DMS79 treated with DMSO at 0.1 percent for 48 hours (cell line): ENCODE results near the gene PDE6B.
"Not testable (repeated sequence)": the region's sequence is repeated elsewhere in the genome, so short reads cannot be mapped to it uniquely, and the experiment has no call there.

ENCODE experiments used
- DNase-seq: peaks from one replicate; lab custom pipeline; 2025; lab: John Stamatoyannopoulos, UW

PDE6B gene

GRCh38 chr4:635851-636627 is 10.7 kb downstream of the PDE6B start:
- DNase-seq: no peak

GRCh38 chr4:636628-637159 is 11.3 kb downstream of the PDE6B start:
- DNase-seq: no peak

GRCh38 chr4:637536-638280 is 12.3 kb downstream of the PDE6B start:
- no peak for DNase-seq

- not testable (repeated sequence) for DNase-seq
Measured at GRCh38 chr4:642366-642765, 17.0 kb downstream of the PDE6B start.

- no peak for DNase-seq
Measured at GRCh38 chr4:646460-646859, 21.1 kb downstream of the PDE6B start.

- DNase-seq: no peak
Measured at GRCh38 chr4:647481-647880, 22.1 kb downstream of the PDE6B start.

- DNase-seq: no peak
Measured at GRCh38 chr4:648579-649292, 23.4 kb downstream of the PDE6B start.

GRCh38 chr4:649293-649625 is 23.9 kb downstream of the PDE6B start:
- no peak for DNase-seq

- no peak for DNase-seq
Measured at GRCh38 chr4:649751-650310, 24.5 kb downstream of the PDE6B start.

- no peak for DNase-seq
Measured at GRCh38 chr4:650461-650860, 25.1 kb downstream of the PDE6B start.

- DNase-seq: peak; percentile 13
Measured at GRCh38 chr4:650951-651883, 25.8 kb downstream of the PDE6B start.

- no peak for DNase-seq
Measured at GRCh38 chr4:651884-652642, 26.7 kb downstream of the PDE6B start.

GRCh38 chr4:653080-653821 is 27.9 kb downstream of the PDE6B start:
- DNase-seq: no peak

- no peak for DNase-seq
Measured at GRCh38 chr4:653831-654502, 28.6 kb downstream of the PDE6B start.

- no peak for DNase-seq
Measured at GRCh38 chr4:654503-654845, 29.1 kb downstream of the PDE6B start.

GRCh38 chr4:654871-655463 is 29.6 kb downstream of the PDE6B start:
- DNase-seq: no peak

GRCh38 chr4:655464-656151 is 30.2 kb downstream of the PDE6B start:
- DNase-seq: no peak
